Hematopoietic multipotent progenitor cell (in vitro differentiated cells): ENCODE measurements around the gene ZBTB8A. TPM values are rescaled to one million over a fixed set of nuclear protein-coding genes. Genes with fewer than 3 reads are reported as not detected.
"Not testable (repeated sequence)": the region's sequence is repeated elsewhere in the genome, so short reads cannot be mapped to it uniquely, and the experiment has no call there.

ENCODE experiments used
- DNase-seq, 3 donors: peaks; one replicate each; pipeline ENCODE4 v3.0.0-alpha.2; 2011 to 2015; ENCODE audit warnings: low read depth in 2 of 3, low spot score in 2 of 3
- total RNA-seq: library from RNA; depleted of rRNA; stranded (reverse); fragments of >200 nt; gene quantifications from one replicate; pipeline ENCODE4 v1.2.3, GENCODE V29; 2012

The ZBTB8A gene
- total RNA-seq, 1 donor, result 8.1 TPM

GRCh38 chr1:32536117-32536516 is 3.1 kb upstream of the ZBTB8A start:
- peak in 1 of 3 donors; percentile 51 for DNase-seq

DNA sequence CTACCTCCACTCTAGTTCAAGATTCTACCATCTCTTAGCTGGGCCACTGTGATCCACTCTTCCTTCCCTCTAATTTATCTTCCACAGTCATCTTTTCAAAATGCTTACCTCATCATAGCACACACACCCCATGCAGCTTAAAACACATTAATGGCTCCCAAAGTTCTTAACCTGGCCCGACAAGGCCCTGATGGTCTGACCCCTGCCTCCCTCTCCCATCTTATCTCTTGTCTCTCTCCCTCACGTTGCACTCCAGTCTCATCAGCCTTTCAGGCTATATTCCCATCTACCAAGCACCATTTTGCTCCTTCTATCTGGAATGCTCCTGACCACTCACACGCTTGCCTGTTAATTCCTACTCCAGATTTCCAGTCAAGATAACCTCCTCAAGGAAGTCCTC is 2.5 kb upstream of the ZBTB8A start:
- DNase-seq, result no peak

GRCh38 chr1:32539584-32540571 is 651 bp downstream of the ZBTB8A start:
- peak in 2 of 3 donors; percentile 49 to 53 for DNase-seq

DNA sequence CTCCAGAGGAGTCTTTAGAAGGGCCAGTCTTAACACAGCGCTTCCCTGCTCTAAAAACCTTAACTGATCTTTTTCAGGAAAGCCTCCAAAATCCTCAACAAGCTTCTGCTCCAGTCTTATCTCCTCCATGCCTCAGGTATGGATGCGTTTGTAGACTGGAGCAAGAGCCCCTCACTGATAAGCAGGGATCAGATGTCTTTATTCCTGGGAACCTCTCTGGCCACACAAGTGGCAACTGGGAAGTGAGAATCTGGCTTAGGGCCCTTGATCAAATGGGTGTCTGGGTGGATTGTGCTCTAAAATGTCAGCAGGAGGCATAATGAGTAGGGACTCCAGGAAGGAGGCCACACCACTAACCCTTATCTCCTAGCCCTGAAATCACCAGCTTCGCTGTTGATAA is 1.4 kb downstream of the ZBTB8A start:
- DNase-seq, result no peak

DNA sequence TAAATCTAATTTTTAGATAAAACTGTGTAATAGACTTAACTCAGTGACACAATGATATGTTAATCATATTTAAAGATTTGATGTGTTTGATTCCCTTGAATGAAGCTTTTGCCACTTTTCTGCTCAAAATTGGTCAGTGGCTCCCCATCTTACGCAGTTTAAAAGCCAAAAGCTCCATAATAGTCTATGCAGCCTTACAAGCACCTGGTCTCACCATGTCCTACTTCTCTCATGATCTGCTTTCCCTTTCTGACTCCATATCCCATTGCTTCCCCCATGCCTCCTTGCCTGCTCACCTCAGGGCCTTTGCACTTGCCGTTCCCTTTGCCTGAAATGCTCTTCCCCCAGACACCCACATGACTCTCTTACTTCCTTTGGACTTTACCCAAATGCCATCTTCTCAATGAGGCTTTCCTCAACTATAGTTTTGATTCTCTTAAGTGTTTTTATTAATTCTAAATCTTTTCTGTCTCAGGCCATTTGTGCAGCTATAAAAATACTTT is 1.9 kb downstream of the ZBTB8A start:
- DNase-seq, result no peak

DNA sequence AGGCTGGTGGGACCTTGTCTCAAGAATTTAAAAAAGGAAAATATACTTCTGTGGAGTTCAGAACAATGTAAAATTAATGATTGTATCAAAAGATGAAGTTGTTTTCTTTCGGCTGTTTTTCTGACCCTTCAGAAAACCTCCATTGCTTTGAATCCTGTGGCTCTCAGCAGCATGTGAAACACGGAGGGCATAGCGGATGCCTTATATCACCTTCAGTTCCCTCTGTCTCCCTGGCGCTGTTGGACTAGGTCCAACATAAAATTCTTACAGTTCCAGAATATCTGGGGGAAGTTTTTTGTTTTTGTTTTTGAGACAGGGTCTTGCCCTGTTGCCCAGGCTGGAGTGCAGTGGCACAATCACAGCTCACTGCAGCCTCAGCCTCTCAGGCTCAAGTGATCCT is 7.4 kb downstream of the ZBTB8A start:
- DNase-seq, result no peak

GRCh38 chr1:32549616-32550015 is 10.4 kb downstream of the ZBTB8A start:
- no peak for DNase-seq

DNA sequence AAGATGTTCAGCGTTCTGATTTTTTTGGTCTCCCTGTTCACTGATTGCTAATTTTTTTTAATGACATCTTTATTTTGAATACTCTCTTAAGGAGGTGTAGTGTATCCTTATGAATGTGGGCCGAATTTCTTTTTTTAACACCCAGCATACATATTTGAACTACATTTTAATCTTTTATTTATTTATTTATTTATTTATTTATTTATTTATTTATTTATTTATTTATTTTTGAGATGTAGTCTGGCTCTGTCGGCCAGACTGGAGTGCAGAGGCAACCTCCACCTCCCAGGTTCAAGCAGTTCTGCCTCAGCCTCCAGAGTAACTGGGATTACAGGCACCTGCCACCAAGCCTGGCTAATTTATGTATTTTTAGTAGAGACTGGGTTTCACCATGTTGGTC is 15.1 kb downstream of the ZBTB8A start:
- DNase-seq, result no peak

- DNase-seq, result not testable (repeated sequence)
Measured at GRCh38 chr1:32557035-32557434, 17.8 kb downstream of the ZBTB8A start.

DNA sequence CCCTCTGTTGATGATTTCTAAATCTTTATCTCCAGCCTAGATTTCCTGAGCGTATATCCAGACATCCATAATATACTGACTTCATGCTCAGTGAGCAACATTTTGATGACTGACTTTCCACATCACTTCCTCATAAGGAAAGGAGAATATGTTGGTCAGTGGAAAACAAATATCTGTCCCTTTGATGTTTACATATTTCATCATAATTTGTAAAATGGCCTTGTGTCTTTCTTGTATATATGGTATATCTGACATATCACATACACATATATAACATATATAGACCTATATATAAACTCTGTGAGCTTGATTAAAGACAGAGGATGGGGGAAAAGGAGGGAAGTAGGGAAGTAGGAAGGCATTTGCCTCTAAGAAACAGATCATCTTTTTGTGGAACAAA is 18.6 kb downstream of the ZBTB8A start:
- DNase-seq, result no peak

DNA sequence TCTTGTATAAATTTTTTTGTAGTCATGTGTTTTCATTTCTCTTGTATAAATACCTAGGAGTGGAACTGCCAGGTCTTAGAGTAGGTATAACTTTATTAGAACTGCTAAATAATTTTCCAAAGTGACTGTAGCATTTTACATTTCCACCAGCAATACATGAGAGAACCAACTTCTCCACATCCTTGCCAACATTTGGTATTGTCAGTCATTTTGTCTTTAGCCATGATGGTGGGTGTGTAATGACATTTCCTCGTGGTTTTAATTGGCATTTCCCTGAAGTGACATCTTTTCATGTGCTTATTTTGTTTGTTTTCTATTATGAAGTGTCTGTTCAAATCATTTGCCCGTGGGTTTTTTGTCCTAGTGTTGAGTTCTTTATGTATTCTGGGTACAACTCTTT is 29.7 kb downstream of the ZBTB8A start:
- no peak for DNase-seq

DNA sequence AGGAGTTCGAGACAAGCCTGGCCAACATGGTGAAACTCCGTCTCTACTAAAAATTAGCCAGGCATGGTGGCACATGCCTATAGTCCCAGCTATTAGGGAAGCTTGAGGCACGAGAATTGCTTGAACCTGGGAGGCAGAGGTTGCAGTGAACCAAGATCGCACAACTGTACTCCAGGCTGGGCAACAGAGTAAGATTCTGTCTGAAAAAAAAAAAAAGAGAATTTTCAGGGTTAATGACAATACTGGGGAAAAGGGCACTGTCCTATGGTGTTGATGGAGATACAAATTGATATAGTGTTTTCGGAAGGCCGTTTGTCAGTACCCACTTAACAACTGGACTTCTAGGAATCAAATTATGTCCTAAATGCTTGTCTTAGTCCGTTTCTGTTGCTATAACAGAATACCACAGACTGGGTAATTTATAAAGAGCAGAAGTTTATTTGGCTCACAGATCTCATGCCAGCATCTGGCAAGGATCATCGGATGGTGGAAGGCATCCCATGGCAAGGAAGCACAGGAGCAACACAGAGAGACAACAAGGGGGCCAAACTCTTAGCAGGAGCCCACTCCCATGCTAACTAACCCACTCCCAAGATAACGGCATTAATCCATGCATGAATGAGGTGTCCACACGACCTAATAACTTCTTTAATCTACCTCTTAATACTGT is 41.3 kb downstream of the ZBTB8A start:
- DNase-seq, result no peak

- no peak for DNase-seq
Measured at GRCh38 chr1:32592943-32593342, 53.7 kb downstream of the ZBTB8A start.

DNA sequence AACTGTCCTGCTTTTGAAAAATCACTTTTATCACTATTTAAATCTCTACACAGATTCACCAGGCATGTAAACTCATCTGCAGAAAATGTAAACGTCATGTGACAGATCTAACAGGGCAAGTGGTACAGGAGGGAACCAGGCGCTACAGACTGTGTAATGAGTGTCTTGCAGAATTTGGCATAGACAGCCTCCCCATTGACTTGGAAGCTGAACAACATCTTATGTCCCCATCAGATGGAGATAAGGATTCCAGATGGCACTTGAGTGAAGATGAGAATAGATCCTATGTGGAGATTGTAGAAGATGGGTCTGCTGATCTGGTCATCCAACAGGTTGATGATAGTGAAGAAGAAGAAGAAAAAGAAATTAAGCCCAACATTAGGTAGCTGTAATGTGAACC is 60.8 kb downstream of the ZBTB8A start:
- DNase-seq, result no peak

DNA sequence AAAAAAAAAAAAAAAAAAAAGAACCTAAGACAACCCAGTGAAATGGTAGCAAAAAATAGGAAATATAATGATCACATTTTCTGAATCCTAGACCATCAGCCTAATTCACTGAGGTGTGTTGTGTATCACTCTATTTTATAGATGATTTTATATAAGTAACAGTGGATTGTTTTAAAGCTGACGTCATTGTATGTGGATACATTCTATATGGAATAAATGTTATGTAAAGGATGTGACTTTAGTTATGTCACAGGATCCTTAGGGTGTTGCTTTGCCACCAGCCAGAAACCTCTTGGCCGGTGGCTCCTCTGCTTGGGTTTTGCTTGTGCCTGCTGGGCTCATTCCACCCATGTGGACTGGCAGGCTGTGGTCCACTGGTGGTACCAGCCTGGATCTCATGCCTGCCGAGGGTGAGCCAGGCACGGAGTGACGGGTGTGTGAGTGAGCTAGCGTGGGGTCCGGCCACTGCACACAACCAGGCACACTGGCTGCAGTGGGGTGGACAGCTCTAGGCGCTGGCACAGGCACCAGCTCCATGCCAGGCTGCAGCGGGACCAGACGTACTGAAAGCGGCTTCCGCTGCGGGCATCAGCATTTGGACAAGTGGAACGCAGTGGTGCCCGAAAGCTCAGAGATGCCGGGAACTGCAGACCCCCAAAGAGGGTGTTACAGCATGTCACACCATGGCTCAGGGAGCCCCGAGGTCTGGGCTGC is 66.6 kb downstream of the ZBTB8A start:
- no peak for DNase-seq

- DNase-seq, result no peak
Measured at GRCh38 chr1:32606565-32607371, 67.5 kb downstream of the ZBTB8A start.

DNA sequence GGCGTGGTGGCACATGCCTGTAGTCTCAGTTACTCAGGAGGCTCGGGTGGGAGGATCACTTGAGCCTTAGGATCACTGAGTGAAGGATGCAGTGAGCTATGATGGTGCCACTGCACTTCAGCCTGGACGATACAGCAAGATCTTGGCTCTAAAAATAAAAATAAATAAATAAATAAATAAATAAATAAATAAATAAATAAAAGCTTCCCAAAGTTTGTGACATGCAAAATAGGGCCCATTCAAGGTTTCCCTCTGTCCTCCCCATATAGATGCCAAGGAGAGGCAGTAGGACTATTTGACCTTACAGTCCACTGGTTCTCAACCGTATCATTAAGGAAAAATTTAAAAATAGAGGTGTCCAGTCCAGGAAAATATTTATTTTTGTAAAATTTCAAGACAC is 70.0 kb downstream of the ZBTB8A start:
- no peak for DNase-seq

GRCh38 chr1:32611859-32612188 is 72.6 kb downstream of the ZBTB8A start:
- no peak for DNase-seq

- DNase-seq, result peak in 2 of 3 donors; percentile 60 to 63
Measured at GRCh38 chr1:32612189-32612881, 73.1 kb downstream of the ZBTB8A start.

GRCh38 chr1:32613472-32613871 is 74.2 kb downstream of the ZBTB8A start:
- no peak for DNase-seq
